ENCODE measurements around the gene GGA1.
A peak's percentile ranks its signal among the peaks of the same experiment; 100 is the strongest.

GGA1 gene

DNA sequence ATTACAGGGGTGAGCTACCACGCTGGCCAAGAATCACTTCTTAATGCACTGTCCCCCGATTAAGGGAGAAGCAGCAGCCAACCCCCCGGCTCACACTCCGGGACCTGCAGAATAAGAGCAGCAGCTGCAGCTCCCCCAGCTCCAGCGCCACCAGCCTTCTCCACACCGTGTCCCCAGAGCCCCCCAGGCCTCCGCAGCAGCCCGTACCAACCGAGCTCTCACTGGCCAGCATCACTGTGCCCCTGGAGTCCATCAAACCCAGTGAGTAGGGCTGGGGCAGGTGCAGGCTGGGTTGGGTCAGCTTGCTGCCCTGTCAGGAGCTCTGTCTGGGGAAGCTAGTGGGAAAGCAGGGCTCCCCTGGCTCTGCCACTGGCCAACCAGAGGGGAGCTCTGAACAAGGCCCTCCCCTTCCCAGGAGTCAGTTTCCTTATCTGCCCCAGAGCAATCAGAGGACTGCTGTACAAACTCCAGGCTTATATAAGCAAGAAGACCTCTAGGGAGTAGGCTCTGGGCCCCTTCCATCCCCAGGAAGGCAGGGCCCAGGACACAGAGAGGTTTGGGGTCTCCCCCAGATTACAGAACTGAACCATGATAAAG, 22.3 kb downstream of the GGA1 start:
- no peak for DNase-seq (ENCODE audit: low read depth in 2 of 3, low spot score in 2 of 3)

- DNase-seq (ENCODE audit: low read depth in 2 of 3, low spot score in 2 of 3): no peak
These were observed 23.0 kb downstream of the GGA1 start for GRCh38 chr22:37631448-37632173.

- no peak for DNase-seq (ENCODE audit: low read depth in 2 of 3, low spot score in 2 of 3)
These were observed 23.8 kb downstream of the GGA1 start for GRCh38 chr22:37632174-37633088.

- peak in 1 of 3 experiments; percentile 60 for DNase-seq (ENCODE audit: low read depth in 2 of 3, low spot score in 2 of 3)
These were observed 24.5 kb downstream of the GGA1 start for GRCh38 chr22:37633089-37633624.

DNA sequence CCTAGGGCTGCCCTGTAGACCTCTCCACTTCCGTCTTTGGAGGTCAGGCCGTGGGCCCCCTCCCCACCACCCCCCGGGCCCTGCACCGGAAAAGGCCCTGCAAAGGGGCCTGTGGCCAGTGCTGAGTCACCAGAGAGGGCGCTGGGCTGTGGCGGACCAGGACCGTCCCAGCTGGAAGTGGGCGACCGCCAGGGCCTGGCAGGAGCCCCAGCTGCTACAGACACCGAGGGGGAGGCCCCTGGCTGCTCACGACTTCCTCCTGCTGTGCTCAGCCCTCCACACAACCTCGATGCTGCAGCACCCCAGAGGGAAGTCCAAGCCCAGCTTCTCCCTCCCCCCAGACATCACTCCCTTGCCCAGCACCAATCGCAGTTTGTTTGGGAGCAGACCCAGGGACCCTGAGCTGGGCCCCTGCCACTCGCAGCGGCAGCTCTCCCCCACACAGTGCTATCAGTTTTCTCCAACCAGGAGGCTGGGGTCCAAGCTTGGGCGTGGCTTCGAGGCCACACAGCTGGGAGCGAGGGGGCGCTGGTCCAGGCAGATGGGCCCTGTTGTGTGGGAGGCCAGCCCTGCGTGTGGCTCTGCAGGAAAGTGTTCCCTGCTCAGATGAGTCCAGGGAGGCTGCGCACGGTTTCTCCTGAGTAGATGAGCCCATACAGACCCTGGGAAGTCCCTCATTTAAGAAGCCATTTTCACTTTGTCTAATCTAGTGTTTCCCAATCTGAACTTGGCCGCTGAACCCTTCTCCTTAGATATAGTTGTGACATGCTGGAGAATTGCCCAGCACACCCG, 25.2 kb downstream of the GGA1 start:
- DNase-seq (ENCODE audit: low read depth in 2 of 3, low spot score in 2 of 3): peak in 1 of 3 experiments; percentile 67

DNA sequence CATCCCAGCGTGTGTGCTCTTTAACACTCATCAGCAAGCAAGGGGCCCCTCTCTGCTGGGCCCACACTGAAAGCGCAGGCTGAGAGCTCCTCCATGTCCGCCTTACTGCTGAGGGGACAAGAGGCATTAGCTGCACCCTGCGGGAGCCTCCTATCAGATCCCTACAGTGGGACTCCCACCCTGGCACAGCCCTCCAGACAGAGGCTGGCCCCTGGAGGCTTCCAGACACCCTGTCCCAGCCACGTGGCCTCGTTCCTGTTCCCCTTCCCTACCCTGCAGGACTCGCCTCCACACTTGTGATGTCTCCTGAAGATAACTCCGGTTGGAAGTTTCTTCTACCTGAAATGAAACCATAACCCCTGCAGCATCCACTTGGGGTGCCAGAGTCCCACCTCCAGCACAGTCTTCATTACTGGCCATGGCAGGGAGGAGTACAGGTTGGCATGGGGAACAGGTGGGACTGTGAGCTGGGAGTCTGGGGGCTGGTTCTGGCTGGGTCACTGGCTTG, 25.8 kb downstream of the GGA1 start:
- DNase-seq (ENCODE audit: low read depth in 2 of 3, low spot score in 2 of 3): no peak

DNA sequence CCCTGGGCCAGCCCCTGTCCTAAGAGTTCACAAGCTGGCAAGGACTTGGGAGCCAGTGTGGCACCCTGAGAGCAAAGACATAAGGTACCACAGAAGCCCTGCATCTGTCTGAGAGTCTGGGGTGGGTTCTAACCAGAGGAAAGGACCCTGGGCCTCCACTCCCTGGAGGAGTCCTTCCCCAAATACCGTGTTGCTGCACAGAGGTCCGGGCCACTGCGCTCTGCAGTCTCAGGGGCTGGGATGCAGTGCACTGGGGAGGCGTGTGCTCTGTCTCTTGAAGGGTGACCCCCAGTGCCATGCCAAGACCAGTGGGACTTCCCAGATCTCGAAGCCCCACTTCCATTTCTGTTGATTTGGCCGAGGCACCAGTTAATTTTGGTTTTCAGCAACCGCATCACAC, 26.5 kb downstream of the GGA1 start:
- DNase-seq (ENCODE audit: low read depth in 2 of 3, low spot score in 2 of 3): no peak

DNA sequence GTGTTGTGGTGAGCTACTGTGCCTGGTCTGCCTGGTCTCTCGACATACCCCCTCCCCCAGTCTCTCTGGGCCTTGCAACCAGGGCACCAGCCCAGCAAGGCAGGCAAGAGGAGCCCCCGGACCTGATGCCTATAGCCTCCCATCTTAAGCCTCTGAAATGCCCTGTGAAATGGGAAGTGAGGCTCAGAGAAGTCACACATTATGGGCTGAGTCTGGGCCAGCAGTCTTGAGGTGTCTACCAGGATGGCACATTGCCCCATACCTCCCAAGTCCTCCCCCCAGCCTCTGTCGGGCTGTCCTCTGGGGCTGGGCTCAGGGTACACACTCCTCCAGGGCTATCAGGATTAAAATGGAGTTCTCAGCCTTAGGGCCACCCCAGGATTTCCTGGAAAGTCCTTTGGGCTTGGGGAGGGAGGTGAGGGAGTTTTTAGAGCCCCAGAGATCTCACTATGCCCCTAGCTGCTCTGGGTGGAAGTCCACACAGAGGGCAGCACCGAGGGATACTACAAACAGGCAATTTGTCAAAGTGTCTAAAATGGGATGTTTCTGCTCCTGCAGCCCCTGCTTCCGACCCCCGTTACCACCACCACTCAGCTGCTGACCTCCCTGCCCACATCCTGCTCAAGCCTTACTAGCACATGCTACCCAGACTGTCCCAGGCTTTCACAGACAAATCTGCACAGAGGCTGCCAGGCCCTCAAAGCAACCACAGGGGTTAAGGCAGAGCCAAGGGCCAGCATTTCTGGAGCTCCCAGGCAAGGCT, 27.7 kb downstream of the GGA1 start:
- DNase-seq (ENCODE audit: low read depth in 2 of 3, low spot score in 2 of 3): no peak

DNA sequence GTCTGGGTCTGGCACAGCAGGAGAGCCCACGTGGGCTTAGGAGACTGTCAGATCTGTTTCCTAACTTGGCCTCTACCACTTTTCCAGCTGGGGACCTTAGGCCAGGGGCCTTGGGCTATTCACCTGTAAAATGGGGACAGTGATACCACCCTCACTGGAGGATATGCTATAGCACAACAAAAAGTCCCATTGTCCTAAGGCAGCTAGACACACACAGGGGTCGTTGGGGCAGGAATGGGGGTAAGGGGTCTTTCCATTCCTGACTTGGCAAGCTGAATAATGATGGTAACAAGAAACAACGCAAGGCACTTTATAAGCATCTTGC, 28.3 kb downstream of the GGA1 start:
- no peak for DNase-seq (ENCODE audit: low read depth in 2 of 3, low spot score in 2 of 3)

DNA sequence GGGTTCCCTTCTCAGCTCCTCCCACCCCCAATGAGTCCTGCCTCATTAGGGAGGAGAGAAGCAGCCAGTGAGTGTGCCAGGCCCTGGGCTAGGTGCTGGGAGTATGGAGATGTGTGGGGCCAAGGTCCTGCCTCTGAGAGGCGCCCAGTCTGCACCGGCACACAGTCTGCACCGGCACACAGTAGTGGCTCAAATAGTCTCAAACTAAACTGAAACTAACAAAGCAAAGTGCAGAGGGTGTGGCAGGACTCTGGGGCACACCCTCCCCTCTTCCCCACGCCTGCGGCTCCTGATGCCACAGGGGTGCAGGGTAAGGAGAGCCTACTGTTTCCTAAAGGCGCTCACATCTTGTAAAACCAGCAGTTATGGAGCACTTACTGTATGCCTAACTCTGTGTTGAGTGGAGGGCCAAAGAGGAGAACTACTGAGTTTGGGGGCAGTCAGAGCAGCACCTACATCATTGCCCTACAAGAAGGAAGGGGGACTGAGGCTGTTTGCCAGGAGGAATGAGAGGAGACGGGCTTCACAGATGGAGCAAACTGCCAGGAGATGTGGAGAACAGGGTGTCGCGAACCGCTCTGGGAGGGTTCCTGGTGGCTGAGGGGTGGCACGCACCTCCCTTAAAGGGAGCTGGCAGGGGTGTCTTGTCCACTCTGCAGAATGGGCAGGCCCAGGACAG, 29.9 kb downstream of the GGA1 start:
- DNase-seq (ENCODE audit: low read depth in 2 of 3, low spot score in 2 of 3): no peak

- DNase-seq (ENCODE audit: low read depth in 2 of 3, low spot score in 2 of 3): no peak
These were observed 30.6 kb downstream of the GGA1 start, which contains the start of gene SH3BP1 for GRCh38 chr22:37639070-37639760. Gene SH3BP1 (plus strand): TSS chr22:37639669. CDS start chr22:37639788, 119 bp downstream.

GRCh38 chr22:37639771-37640590, 31.3 kb downstream of the GGA1 start:
- no peak for DNase-seq (ENCODE audit: low read depth in 2 of 3, low spot score in 2 of 3)

DNA sequence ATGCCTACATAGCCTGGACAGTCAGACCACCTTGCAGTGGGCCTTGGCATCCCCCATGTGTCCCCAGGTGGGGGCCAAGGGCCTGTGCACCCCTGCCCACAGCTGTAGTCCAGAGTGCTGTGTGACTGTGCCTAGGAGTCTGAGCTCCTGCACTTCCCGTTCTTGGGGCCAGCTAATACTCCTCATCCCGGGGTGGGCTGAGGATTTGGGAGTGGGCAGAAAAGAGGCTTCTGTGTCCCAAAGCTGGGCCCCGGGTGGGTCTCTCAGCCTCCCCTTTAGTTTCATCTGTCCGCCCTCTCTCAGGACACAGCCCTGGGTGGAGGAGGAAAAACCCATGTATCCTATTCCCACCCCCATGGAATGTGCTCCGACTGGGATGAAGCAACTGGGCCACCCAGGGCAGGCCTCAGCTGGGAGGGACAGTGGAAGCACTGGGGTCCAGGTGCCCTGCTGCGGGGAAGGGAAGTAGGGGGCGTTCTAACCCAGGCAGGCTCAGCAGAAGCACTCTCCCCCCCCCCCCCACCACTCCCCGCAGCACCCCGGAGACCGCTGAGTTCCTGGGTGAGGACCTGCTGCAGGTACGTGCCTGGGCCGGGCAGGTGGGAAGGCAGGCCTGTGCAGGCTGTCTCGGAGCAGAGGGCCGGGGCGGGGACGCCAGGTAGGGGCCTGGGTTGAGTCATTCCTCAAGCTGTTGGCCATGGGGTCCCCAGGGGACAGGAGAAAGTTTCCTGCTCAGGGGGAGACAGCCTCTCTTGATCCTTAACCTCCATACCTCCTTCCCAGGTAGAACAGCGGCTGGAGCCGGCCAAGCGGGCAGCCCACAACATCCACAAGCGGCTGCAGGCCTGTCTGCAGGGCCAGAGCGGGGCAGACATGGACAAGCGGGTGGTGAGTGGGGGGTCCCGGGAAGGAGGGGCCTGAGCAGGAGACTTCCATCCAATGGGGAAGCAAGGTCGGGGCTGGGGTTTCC, 32.2 kb downstream of the GGA1 start:
- DNase-seq (ENCODE audit: low read depth in 2 of 3, low spot score in 2 of 3): no peak

GRCh38 chr22:37641561-37641949, 32.9 kb downstream of the GGA1 start:
- DNase-seq (ENCODE audit: low read depth in 2 of 3, low spot score in 2 of 3): no peak

- peak; percentile 61 to 94 (median 92) for DNase-seq (ENCODE audit: low read depth in 2 of 3, low spot score in 2 of 3)
These were observed 34.7 kb downstream of the GGA1 start for GRCh38 chr22:37643225-37643847.

GRCh38 chr22:37647317-37647716, 38.7 kb downstream of the GGA1 start:
- DNase-seq (ENCODE audit: low read depth in 2 of 3, low spot score in 2 of 3): no peak

Data from activated CD8-positive, alpha-beta memory T cell treated with anti-CD3 and anti-CD28 coated beads for 48 hours (primary cell).